Raji (cell line): ENCODE measurements around the gene ALKBH5.

ENCODE experiments used
- POLR2A ChIP-seq: IDR thresholded peaks from 2 replicates; pipeline ENCODE4 v1.6.1; 2011; ENCODE audit warnings: low read depth, low read length, control low read depth; ENCODE audit not compliant: insufficient read depth

ALKBH5 gene

DNA sequence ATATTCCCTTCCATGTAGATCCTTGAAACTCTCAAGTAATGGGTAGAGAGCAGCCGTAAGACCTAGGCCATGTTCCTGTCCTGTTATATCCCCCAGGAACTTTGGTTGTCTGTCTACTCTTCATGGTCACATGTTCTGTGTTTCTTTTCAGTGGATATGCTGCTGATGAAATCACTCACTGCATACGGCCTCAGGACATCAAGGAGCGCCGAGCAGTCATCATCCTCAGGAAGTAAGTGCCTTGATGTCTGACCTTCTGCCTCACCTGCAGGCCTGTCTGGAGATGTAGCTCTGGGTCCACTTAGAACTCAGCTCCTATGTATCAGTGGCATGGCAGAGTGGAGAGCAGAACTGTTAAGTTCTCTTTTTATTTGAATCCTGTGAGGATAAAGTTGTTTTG lies 11.2 kb downstream of the ALKBH5 start:
- no peak for TF ChIP-seq POLR2A

DNA sequence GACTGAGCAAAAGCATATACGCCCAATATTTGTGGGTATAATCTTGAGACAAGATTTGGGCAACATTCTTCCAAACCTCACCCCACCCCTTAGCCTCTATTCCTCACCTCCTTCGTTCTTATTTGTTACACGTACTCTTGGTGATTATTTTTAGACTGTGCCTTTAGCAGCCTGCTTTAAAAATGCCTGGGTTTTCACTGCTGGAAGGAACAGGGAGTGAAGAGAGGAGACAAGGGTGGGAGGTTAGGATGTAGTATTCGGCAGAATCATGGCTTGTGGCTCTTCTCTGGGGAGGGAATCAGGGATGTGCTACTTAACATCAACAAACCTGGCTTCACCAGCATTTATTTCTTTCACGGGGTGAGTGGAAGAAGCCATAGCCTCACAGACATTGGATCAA lies 11.6 kb downstream of the ALKBH5 start:
- no peak for TF ChIP-seq POLR2A

DNA sequence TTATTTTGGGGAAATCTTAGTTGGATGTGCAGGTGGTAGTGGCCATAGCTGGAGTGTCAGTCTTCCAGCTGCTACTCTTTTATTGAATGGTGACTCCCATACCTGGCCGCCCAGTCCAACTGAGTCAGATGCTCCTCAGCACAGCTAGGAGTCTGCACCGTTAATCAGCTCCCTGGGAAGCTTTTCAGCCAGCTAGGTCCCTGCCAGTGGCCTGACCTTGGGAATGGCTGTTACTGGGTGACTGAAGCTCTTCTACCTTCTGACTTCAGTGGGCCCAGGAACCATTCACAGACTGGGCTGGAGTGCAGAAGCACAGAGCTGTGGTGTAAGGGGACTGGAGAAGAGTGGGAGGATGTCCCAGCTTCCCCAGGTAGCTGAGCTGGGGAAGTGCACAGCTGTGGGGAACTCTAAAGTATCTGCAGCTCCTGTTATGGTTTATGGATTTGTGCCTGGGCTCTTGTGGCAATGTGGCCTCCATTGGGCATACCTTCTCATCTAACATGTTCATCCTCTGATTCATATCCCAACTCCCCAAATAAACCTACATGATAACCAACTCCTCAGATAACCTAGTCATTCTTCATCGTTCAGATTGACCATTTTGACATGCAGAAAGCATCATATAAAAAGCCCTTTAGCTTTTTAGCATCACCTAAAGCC lies 14.0 kb downstream of the ALKBH5 start:
- no peak for TF ChIP-seq POLR2A

DNA sequence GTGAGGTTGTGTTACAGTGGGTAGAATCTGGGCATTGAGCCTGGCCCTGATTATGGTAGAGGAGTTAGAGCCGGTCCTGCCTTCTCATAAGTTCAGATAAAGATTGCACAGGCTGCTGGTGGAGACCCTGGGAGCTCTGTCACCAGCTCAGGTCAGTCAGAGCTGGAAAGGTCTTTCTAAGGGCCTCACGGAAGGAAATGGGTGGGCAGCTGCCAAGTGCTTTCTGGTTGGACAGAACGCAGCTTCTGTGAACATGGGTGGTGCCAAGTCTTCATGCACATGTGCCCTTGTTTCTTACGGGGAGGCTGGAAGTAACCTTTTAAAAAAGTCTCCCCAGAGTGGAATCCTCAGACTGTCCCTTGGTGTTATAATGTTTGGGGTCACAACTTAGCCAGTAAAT lies 14.9 kb downstream of the ALKBH5 start:
- no peak for TF ChIP-seq POLR2A

DNA sequence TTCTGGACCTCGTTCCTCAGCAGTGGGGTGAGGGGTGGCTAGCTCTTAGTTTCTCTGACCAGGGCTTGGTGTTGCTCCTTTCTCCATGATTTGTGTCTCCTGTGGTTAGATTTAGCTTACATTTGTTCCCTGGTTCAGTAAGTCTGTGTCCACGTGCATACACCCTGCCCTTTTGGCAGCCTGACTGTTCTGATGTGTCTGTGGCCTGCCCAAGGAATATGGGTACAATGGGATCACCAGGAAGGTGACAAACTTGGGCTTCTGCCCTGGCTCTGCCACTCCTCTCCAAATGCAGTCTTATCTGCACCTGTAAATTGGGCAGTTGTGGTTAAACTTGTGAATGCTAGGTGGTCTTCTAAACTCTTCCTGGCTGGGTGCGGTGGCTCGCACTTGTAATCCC lies 17.5 kb downstream of the ALKBH5 start:
- no peak for TF ChIP-seq POLR2A

DNA sequence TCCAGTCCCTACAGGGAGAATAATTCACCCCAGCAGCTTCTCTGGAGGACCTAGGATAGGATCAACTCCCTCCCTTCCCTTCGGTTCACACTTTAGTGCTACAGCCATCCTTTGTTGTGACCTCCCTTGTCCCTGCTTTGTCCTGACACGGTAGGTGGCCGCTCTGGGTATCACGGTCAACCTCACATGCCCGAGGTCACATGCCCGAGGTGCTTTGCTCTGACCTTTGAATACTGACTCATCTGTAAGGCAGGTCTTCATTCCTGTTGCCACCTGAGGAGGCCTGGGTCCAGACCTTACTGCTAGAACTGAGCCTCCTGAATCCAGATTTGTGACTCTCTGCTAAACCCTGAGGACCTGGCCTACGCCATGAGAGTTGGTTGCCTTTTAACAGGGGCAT lies 19.7 kb downstream of the ALKBH5 start:
- no peak for TF ChIP-seq POLR2A

DNA sequence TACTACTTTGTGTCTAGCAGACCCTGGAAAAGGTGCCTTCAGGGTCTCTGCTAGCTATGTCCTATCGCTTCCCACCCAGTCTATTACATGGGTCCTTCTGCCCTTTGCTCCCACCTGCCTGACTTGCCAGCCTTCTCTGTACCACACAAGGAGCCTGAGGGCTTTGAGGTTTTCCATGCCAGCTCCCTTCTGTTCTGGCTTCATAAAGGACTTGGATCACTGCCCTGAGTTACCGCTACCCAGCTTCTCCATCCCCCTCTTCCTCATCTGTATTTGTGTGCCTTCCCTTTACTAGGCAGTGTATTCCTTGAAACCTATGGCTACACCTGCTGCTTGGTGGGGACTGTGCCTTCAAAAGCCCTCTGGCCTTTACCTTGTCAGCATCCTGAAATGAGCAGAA lies 22.2 kb downstream of the ALKBH5 start:
- no peak for TF ChIP-seq POLR2A

DNA sequence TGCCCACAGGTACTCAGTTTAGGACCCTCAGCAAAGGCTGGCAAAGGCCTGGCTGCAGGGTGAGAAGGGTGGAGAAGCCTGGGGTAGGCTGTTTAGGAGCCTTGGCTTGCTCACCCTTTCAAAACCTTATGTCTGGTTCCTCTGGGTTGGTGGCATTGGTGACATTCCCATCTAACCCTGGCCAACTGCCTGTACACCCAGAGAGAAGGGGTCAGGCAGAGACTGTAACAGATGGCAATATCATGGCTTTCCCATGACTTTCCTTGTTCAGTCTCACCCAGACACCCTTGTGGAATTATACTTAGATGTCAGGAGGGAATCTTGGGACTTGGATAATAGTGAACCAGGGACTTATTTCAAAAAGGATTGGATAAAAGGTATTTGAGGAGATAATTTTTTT lies 23.3 kb downstream of the ALKBH5 start:
- TF ChIP-seq POLR2A: no peak

DNA sequence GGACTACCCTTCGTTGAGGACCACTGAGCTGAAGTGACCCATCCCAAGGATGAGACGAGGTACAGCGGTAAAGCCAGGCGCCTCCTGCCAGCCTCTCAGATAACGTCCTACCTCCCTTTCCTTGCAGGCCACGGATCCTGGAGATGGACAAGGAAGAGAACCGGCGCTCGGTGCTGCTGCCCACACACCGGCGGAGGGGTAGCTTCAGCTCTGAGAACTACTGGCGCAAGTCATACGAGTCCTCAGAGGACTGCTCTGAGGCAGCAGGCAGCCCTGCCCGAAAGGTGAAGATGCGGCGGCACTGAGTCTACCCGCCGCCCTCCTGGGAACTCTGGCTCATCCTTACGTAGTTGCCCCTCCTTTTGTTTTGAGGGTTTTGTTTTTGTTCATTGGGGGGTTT lies 24.5 kb downstream of the ALKBH5 start:
- TF ChIP-seq POLR2A: no peak

DNA sequence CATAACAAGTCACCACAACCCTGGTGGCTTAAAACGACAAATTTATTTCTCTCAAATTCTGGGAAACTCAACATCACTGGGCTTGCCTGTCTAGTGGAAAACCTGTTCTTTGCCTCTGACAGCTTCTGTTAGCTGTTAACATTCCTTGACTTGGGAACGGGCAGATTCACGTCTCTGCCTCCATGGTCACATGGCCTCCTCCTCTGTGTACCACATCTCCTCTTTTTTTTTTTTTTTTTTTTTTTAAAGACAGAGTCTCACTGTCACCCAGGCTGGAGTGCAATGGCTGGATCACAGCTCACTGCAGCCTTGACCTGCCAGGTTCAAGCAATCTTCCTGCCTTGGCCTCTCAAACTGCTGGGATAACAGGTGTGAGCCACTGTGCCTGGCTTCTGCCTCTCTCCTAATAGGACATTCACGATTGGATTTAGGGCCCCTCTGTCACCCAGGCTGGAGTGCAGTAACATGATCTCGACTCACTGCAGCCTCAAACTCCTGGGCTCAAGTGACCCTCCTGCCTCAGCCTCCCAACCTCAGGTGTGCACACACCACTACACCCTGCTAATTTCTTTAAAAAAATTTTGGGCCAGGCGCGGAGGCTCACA lies 30.1 kb downstream of the ALKBH5 start:
- TF ChIP-seq POLR2A: no peak

DNA sequence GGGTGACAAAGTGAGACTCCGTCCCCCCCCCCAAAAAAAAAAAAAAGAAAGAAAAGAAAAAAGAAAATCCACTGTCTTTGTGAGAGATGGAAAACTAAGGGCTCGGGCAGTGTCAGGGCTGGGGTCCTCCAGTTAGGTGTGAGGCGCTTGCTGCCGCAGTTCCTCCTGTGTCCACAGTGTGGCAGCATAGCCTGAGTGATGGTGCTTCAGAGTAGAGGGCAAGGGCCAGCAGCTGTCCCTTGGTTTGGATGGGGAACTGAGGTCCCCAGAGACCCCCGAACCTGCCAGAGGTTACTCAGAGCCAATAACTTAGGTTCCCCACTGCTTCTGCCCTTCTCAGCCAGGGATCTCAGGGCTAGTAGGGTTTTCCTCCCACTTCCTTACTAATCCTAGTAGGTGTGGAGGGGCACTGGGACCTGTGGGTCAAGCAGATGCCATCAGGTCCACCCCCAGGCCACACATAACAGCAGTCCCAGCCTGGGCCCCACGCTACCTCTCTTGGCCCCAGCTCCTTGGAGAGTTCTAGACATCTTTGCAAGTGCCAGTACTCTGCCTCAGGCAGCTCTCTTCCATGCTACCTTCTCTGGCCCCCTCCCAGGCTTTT lies 33.9 kb downstream of the ALKBH5 start:
- no peak for TF ChIP-seq POLR2A

DNA sequence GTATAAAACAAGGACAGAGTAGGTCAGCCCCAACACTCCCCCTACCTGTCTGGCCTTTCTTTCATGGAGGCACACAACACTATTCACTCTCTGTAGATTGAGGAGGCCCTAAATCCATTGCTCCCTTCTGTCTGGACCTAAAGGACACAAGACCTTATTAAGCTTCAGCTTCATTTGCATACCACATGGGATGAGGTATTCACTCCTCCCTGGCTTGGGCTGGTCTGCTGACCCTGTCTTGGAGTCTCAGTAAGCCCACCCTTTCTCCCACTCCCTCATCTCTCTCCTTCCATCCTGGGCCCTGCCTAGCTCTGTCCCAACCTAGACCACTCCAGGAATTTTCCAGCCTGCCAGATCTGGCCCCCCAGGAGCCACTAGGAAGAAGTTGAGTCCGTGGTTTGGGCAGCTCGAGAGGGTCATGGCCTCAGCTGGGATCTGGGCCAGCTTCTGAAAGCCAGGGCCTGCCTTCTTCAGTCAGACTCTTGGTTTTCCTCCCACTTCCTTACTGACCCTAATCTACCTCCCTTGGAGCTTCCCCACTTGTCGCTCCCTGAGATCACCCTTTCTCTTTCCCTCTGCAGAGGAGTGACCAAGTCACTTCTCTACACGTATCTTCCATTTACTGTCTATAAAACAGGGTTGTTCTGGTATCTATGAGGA lies 35.3 kb downstream of the ALKBH5 start:
- no peak for TF ChIP-seq POLR2A

DNA sequence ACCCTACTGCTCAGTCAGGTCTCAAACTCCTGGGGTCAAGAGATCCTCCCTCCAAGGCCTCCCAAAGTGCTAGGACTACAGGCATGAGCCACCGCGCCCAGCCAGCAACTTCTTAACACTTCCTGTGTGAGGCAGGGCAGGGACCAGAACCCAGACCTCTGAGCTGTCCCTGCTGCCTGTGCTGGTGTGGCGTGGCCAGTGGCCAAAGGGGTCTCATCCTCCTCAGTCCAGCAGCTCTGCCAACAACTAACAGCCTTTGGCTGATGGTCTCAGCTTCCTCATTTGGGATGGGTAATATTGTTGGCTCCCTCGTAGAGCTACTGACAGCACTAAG lies 40.4 kb downstream of the ALKBH5 start:
- no peak for TF ChIP-seq POLR2A

DNA sequence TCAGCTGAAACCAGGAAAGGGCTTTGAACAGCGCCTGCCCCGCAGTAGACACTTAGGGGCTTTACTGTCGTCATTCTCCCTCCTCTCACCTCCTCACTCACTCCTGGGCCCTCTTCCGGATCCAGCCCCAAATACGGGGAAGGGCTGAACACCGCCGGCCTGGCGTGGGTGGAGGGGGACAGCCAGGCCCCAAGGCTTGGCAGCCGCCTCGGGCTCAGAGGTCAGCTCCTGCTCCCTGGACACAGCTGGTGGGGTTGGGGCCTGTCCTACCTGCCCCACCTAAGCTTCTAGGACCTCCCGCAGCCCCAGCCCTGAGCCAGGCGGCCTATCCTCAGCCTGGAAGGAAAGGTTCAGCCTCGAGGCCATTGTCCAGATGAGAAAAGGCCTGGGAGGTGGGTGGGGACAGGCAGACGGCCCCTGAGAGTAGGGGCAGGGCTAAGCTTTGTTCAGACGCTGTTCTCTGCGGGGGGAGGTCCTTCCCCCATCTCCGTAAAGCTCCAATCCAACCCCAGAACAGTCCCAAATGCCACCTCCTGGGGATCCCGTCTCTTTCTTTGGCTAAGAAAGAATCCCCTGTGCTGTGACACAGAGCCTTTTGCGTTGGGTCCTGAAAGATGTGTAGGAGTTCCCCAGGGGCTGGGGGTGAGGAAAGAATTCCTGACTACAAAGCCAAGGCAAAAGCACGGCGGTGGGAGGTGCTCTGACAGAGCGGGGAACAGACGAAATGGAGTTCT lies 40.9 kb downstream of the ALKBH5 start:
- TF ChIP-seq POLR2A: no peak

DNA sequence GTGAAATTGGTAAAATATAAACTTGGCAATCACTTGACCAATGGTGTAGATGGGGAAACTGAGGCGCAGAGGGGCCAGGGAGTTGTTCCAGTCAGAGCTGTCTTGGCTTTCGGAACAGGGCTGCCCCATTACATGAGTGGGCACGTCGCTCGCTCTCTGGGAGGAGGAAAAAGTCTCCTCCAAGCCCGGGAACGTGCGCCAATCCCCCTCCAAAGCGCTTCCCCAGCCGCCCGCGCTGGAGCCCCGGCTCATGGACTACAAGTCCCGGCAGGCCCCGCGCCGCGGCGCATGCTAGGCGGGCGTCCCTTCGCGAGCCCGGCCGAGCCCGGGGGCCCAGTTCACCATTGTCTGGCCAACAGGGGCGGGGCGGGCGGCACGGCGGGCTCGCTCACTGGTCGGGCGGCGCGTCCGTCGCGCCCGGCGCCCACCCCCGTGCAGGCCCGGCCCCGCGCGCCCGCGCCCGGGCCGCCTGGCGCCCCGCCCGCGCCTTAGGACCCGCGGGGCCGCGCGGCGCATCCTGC lies 41.6 kb downstream of the ALKBH5 start, which contains the start of gene LLGL1:
LLGL1 (plus strand) TSS at position 515 of the 521 bp plus-strand sequence. CDS start 48 bp downstream, outside the sequence.
- peak; percentile 55 for TF ChIP-seq POLR2A
